Measurements from ENCODE around the gene GTPBP10. TPM values are rescaled to one million over a fixed set of nuclear protein-coding genes. Genes with fewer than 3 reads are reported as not detected.

Gene GTPBP10
- total and polyA plus RNA-seq, 12 donors: 7.2 to 32.8 (median 22.0) TPM

DNA sequence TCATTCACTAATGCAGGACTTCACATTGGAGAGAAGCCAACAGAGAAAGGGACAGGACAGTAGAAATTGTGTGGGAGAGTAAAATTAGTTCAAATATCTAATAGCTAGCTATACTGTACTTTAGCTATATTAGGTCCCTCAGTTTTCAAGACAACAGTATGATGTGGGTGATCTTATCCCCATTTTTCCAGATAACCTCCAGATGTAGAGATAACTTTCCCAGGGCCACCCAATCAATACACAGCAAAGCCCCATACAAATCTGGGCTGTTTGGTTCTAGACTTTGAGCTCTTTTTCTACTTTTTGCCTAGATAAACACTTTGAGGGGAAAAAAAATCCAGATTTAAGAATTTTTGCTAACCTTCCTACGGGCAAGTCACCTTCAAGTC is 56.3 kb downstream of the GTPBP10 start:
- no peak for DNase-seq
- no peak for TF ChIP-seq POLR2A (IDR thresholded peaks at IDR 0.05)
- TF ChIP-seq, protein P1, sequence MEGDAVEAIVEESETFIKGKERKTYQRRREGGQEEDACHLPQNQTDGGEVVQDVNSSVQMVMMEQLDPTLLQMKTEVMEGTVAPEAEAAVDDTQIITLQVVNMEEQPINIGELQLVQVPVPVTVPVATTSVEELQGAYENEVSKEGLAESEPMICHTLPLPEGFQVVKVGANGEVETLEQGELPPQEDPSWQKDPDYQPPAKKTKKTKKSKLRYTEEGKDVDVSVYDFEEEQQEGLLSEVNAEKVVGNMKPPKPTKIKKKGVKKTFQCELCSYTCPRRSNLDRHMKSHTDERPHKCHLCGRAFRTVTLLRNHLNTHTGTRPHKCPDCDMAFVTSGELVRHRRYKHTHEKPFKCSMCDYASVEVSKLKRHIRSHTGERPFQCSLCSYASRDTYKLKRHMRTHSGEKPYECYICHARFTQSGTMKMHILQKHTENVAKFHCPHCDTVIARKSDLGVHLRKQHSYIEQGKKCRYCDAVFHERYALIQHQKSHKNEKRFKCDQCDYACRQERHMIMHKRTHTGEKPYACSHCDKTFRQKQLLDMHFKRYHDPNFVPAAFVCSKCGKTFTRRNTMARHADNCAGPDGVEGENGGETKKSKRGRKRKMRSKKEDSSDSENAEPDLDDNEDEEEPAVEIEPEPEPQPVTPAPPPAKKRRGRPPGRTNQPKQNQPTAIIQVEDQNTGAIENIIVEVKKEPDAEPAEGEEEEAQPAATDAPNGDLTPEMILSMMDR (IDR thresholded peaks at IDR 0.05): no peak
- WGBS, 4 donors: 11 to 33% (median 17%) methylated on average over 1 of the region's 1 CpG
- Histone ChIP-seq H3K27me3 (no peaks in the 10 kb centered on the region), H3K4me1 (replicated peaks in 1 of 2) (peaks cover 5 to 9% of the 10 kb centered on the region in 2 donors), H3K27ac (peak overlapping the region in 2 of 5 donors; percentile 84 to 95), H3K4me3 (peak overlapping the region in 2 of 4 donors; percentile 47 to 72), H3K9me3 (replicated peaks in 1 of 3) (no peaks in the 10 kb centered on the region), H3K36me3 (replicated peaks in 1 of 2) (peaks cover 0 to 20% of the 10 kb centered on the region in 2 donors)
- intact Hi-C loops (cut with DNase I): no loop called here

DNA sequence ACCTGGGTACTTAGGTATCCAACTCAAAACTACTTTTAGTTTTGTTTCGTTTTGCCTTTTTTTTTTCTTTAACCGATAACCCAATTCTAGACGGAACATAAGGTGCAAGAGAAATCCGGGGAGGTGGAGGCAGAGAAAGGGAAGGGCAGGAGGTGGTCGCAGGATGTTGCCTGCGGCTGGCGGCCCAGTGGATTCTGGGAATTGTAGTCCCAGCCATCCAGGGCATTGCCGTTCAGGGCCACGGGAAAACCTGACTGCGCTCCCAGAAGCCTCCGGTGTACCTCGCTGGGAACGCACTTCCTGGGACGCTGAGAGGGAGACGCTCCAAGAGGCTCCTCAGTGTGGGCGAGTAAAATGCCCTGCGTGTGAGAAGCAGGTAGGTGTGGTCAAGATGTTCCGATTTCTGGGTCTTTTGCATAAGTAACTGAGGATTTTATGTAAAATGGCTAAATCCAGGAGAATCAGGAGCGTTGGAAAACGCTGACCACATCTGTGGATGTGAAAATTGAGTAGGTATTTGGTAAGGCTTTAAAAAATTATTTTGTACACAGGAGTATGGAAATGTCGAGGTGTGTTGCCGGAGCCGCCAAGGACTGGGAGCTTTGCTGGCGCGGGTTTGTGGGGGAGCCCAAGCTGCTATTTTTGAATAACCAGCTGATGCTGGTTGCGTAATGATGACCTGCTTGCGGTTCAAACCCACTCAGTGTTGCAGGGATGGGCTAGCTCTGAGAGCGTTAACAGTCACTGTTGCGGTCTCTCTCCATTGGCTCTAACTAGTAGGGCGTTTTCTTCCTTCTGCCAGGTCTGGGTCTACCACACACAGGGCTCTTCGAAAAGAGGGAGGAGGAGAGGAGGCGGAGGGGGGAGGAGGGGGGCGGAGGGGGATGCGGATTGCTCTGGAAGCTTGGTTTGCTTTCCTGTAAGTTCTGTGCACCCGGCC is 56.9 kb downstream of the GTPBP10 start, which contains the start of gene CLDN12:
Gene CLDN12 (plus strand): TSS at position 288 of the 940 bp plus-strand sequence. CDS start 9,216 bp downstream, outside the sequence.
- TF ChIP-seq POLR2A (IDR thresholded peaks at IDR 0.05): peak; percentile 87 to 91
- TF ChIP-seq, protein P1 (IDR thresholded peaks at IDR 0.05): no peak
- Histone ChIP-seq H3K36me3 (replicated peaks in 1 of 2) (peaks cover 0 to 21% of the 10 kb centered on the region in 2 donors), H3K9me3 (replicated peaks in 1 of 3) (no peaks in the 10 kb centered on the region), H3K27me3 (no peaks in the 10 kb centered on the region), H3K4me1 (replicated peaks in 1 of 2) (peaks cover 5 to 9% of the 10 kb centered on the region in 2 donors), H3K27ac (peak within 1 kb of the TSS; percentile 84 to 95 (median 93)), H3K4me3 (peak within 1 kb of the TSS; percentile 47 to 82 (median 60))
- WGBS, 4 donors: 0 to 1% (median 1%) methylated on average over 26 to 35 of the region's 35 CpGs
- peak; percentile 87 to 95 (median 92) for DNase-seq
- intact Hi-C loops (cut with DNase I): no loop called here

DNA sequence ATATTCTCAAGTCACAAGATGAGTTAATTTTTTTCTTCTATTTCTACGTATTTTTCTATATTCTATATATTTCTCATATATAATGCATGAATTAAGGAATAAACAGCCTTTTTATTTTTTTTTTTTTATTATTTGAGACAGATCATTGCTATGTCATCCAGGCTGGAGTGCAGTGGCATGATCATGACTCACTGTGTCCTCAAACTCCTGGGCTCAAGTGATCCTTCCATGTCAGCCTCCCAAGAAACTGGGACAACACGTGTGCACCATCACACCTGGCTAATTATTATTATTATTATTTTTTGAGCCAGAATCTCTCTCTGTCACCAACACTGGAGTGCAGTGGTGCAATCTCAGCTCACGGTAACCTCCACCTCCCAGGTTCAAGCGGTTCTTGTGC is 58.3 kb downstream of the GTPBP10 start:
- Histone ChIP-seq H3K27ac (peak overlapping the region in 3 of 5 donors; percentile 48 to 95 (median 84)), H3K27me3 (no peaks in the 10 kb centered on the region), H3K4me3 (peak overlapping the region in 1 of 4 donors; percentile 72), H3K36me3 (replicated peaks in 1 of 2) (peaks cover 0 to 28% of the 10 kb centered on the region in 2 donors), H3K4me1 (replicated peaks in 1 of 2) (peaks cover 5 to 9% of the 10 kb centered on the region in 2 donors), H3K9me3 (replicated peaks in 1 of 3) (no peaks in the 10 kb centered on the region)
- intact Hi-C loops (cut with DNase I): no loop called here
- 77 to 81% (median 77%) methylated on average over 4 of the region's 4 CpGs for WGBS, 4 donors
- DNase-seq: peak in 4 of 7 donors; percentile 21 to 61 (median 46)
- TF ChIP-seq, protein P1 (IDR thresholded peaks at IDR 0.05): no peak
- no peak for TF ChIP-seq POLR2A (IDR thresholded peaks at IDR 0.05)

DNA sequence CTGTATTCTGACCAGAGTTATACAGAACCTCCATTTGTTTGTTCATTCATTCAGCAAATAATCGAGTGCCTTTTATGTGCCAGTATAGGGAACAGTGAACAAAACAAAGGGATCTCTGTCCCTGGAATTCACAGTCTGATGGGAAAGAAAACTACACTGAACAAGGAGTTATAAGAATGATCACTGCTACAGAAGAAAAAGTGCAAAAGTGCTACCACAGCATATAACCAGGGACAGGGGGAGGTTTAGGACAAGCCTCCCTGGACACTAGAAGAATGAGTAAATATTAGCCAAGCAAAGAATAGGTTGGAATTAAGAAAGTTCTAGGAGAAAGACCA is 60.9 kb downstream of the GTPBP10 start:
- no peak for DNase-seq
- Histone ChIP-seq H3K4me3 (no peak overlapping the region), H3K27ac (no peak overlapping the region), H3K4me1 (replicated peaks in 1 of 2) (peaks cover 5 to 19% of the 10 kb centered on the region in 2 donors), H3K27me3 (no peaks in the 10 kb centered on the region), H3K9me3 (replicated peaks in 1 of 3) (no peaks in the 10 kb centered on the region), H3K36me3 (replicated peaks in 1 of 2) (peaks cover 0 to 29% of the 10 kb centered on the region in 2 donors)
- intact Hi-C loops (cut with DNase I): no loop called here
- TF ChIP-seq POLR2A (IDR thresholded peaks at IDR 0.05): no peak
- TF ChIP-seq, protein P1 (IDR thresholded peaks at IDR 0.05): no peak
- WGBS, 4 donors: 83 to 95% (median 87%) methylated on average over 1 of the region's 1 CpG
